Choroid plexus epithelial cell (primary cell): Measurements from ENCODE around the gene TP63.
A peak's percentile ranks its signal among the peaks of the same experiment; 100 is the strongest.

Experiments used
- DNase-seq: peaks from one replicate; pipeline ENCODE4 v3.0.0-alpha.2; 2010; ENCODE audit warnings: low read depth
- H3K4me3 ChIP-seq: 2 replicates; pipeline ENCODE4 v1.5.1; 2011; ENCODE audit warnings: low read depth, mild to moderate bottlenecking, control low read depth, low read length, moderate library complexity
- TF ChIP-seq, protein P1 (sequence below): conservative IDR thresholded peaks from 2 replicates; pipeline ENCODE4 v1.5.1; 2011; ENCODE audit warnings: low read depth, mild to moderate bottlenecking, control low read depth, inconsistent platforms, low read length, moderate library complexity

TP63 gene

GRCh38 chr3:189780546-189781270, 149.5 kb downstream of the TP63 start:
- H3K4me3 ChIP-seq: no peak overlapping the region
- TF ChIP-seq, protein P1, sequence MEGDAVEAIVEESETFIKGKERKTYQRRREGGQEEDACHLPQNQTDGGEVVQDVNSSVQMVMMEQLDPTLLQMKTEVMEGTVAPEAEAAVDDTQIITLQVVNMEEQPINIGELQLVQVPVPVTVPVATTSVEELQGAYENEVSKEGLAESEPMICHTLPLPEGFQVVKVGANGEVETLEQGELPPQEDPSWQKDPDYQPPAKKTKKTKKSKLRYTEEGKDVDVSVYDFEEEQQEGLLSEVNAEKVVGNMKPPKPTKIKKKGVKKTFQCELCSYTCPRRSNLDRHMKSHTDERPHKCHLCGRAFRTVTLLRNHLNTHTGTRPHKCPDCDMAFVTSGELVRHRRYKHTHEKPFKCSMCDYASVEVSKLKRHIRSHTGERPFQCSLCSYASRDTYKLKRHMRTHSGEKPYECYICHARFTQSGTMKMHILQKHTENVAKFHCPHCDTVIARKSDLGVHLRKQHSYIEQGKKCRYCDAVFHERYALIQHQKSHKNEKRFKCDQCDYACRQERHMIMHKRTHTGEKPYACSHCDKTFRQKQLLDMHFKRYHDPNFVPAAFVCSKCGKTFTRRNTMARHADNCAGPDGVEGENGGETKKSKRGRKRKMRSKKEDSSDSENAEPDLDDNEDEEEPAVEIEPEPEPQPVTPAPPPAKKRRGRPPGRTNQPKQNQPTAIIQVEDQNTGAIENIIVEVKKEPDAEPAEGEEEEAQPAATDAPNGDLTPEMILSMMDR: no peak
- no peak for DNase-seq

- no peak overlapping the region for H3K4me3 ChIP-seq
- TF ChIP-seq, protein P1: no peak
- DNase-seq: no peak
Measured at GRCh38 chr3:189781415-189781814, 150.2 kb downstream of the TP63 start.

DNA sequence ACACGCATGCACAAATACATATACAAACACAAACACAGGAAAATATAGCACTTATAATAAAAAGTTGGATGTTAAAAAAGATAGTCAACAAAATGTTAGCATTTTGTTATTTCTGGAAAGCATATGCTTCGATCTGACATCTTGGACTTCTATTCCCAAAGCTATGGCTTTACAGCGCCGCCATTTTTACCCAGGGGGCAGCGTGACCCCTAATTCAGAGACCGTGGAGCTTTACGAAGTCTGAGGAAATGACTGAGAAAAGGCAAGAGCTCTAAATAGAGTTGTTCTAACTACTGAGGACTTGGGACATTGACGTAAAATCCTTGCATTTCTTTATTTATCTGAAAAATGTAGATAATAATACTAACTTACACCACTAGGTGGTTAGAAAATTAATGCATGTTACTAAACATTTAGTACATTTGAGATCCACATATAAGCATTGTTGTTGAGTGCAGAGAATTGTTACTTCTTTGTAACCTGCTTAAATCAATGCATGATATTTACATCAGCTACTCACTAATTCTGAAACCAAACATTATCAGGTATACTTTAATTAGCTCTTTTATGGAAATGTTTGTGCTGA, 155.4 kb downstream of the TP63 start:
- no peak for DNase-seq
- TF ChIP-seq, protein P1: peak; percentile 6

DNA sequence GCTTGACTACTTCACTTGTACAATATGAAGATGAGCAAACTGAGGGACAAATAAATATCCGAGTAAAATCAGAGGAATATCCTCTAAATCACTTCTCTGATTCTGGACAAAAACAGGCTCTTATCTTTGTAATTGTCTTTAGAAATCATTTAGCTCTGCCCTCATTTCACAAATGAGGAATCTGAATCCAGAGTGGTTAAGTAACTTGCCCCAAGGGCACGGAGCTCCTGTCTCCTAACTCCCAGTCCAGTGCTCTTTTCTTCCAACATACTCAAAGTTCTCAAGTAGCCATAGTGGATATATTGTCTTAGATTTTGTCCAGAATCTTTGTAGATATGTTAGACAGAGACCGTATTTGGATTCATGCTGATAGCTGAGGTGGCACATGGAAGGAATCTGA, 156.0 kb downstream of the TP63 start:
- no peak overlapping the region for H3K4me3 ChIP-seq
- no peak for DNase-seq
- TF ChIP-seq, protein P1: no peak

More for the DNA sequence above, 155.4 kb downstream of the TP63 start:
- no peak overlapping the region for H3K4me3 ChIP-seq

- no peak overlapping the region for H3K4me3 ChIP-seq
- TF ChIP-seq, protein P1: no peak
- peak; percentile 23 for DNase-seq
Measured at GRCh38 chr3:189787632-189788031, 156.4 kb downstream of the TP63 start.

- DNase-seq: no peak
- H3K4me3 ChIP-seq: no peak overlapping the region
- TF ChIP-seq, protein P1: no peak
Measured at GRCh38 chr3:189789432-189789831, 158.2 kb downstream of the TP63 start.

GRCh38 chr3:189790658-189791057, 159.5 kb downstream of the TP63 start:
- TF ChIP-seq, protein P1: no peak
- DNase-seq: no peak
- H3K4me3 ChIP-seq: no peak overlapping the region
